Ramos (cell line): ENCODE measurements around the gene PFKL.

Experiments used
- in situ Hi-C: fragments of 300-500 bp; cut with MboI; formaldehyde crosslinking; loops from one replicate; pipeline ENCODE4 v1.14.3; 2022; ENCODE audit warnings: low sequenced_read_pairs; ENCODE audit not compliant: unreplicated experiment

PFKL gene

GRCh38 chr21:44299458-44300261 is at the start of gene PFKL:
Gene PFKL (plus strand): TSS chr21:44300053. CDS start chr21:44300106, 53 bp downstream.
- in situ Hi-C loops = loop anchor here (10.0 kb wide), 1 partner anchor 285 kb away; the partner anchor contains the start of gene TRAPPC10

GRCh38 chr21:44253832-44254710 is 45.8 kb upstream of the PFKL start:
- in situ Hi-C loops = no loop called here

GRCh38 chr21:44255511-44255981 is 44.3 kb upstream of the PFKL start:
- in situ Hi-C loops = no loop called here

GRCh38 chr21:44258056-44258725 is 41.7 kb upstream of the PFKL start:
- in situ Hi-C loops = no loop called here

- in situ Hi-C loops = no loop called here
These were observed 40.7 kb upstream of the PFKL start for GRCh38 chr21:44259082-44259705.

- in situ Hi-C loops = no loop called here
These were observed 39.8 kb upstream of the PFKL start for GRCh38 chr21:44260066-44260465.

- in situ Hi-C loops = no loop called here
These were observed 38.8 kb upstream of the PFKL start for GRCh38 chr21:44260791-44261631.

- in situ Hi-C loops = no loop called here
These were observed 38.1 kb upstream of the PFKL start, which contains the start of gene DNMT3L for GRCh38 chr21:44261675-44262295. Gene DNMT3L (minus strand): TSS chr21:44261897. CDS start chr21:44261259, 638 bp downstream.

- in situ Hi-C loops = no loop called here
These were observed 37.4 kb upstream of the PFKL start for GRCh38 chr21:44262338-44263056.

- in situ Hi-C loops = no loop called here
These were observed 36.6 kb upstream of the PFKL start for GRCh38 chr21:44263221-44263760.

- in situ Hi-C loops = no loop called here
These were observed 36.1 kb upstream of the PFKL start for GRCh38 chr21:44263768-44264167.

GRCh38 chr21:44265734-44266270 is 34.1 kb upstream of the PFKL start:
- in situ Hi-C loops = no loop called here

- in situ Hi-C loops = no loop called here
These were observed 32.2 kb upstream of the PFKL start for GRCh38 chr21:44267655-44268142.

- in situ Hi-C loops = no loop called here
These were observed 30.8 kb upstream of the PFKL start for GRCh38 chr21:44269090-44269489.

GRCh38 chr21:44271558-44272283 is 28.1 kb upstream of the PFKL start:
- in situ Hi-C loops = no loop called here

GRCh38 chr21:44272284-44272858 is 27.5 kb upstream of the PFKL start:
- in situ Hi-C loops = no loop called here
